GM19452 (cell line): ENCODE results near the gene SYT13.
"Not testable (repeated sequence)": the region's sequence is repeated elsewhere in the genome, so short reads cannot be mapped to it uniquely, and the experiment has no call there.

Experiments used
- ATAC-seq: cut with Tn5 transposase; IDR thresholded peaks from one replicate; pipeline ENCODE4 v1.9.1; 2021; ENCODE audit not compliant: unreplicated experiment

The SYT13 gene

GRCh38 chr11:45313171-45313865, 27.2 kb upstream of the SYT13 start:
- ATAC-seq = no peak

- no peak for ATAC-seq
These were observed 19.9 kb upstream of the SYT13 start for GRCh38 chr11:45305874-45306623.

- ATAC-seq = no peak
These were observed 18.8 kb upstream of the SYT13 start for GRCh38 chr11:45304992-45305335.

GRCh38 chr11:45304111-45304991, 18.2 kb upstream of the SYT13 start:
- ATAC-seq = no peak

- ATAC-seq = no peak
These were observed 17.2 kb upstream of the SYT13 start for GRCh38 chr11:45303316-45303715.

- no peak for ATAC-seq
These were observed 15.6 kb upstream of the SYT13 start for GRCh38 chr11:45301537-45302246.

GRCh38 chr11:45300715-45301114, 14.6 kb upstream of the SYT13 start:
- ATAC-seq = no peak

- no peak for ATAC-seq
These were observed 12.6 kb upstream of the SYT13 start for GRCh38 chr11:45298718-45299117.

GRCh38 chr11:45296075-45296474, 9.9 kb upstream of the SYT13 start:
- no peak for ATAC-seq

GRCh38 chr11:45294499-45294898, 8.4 kb upstream of the SYT13 start:
- ATAC-seq = no peak

- ATAC-seq = not testable (repeated sequence)
These were observed 7.5 kb upstream of the SYT13 start for GRCh38 chr11:45293566-45294192.

- ATAC-seq = no peak
These were observed 4.4 kb upstream of the SYT13 start for GRCh38 chr11:45290586-45290985.

- no peak for ATAC-seq
These were observed 3.2 kb upstream of the SYT13 start for GRCh38 chr11:45289369-45289768.

GRCh38 chr11:45288339-45288738, 2.2 kb upstream of the SYT13 start:
- no peak for ATAC-seq

- ATAC-seq = no peak
These were observed 1.3 kb upstream of the SYT13 start for GRCh38 chr11:45287316-45287903.

GRCh38 chr11:45285250-45285828, 802 bp downstream of the SYT13 start:
- ATAC-seq = no peak

GRCh38 chr11:45282081-45282480, 4.1 kb downstream of the SYT13 start:
- no peak for ATAC-seq

GRCh38 chr11:45280449-45280848, 5.7 kb downstream of the SYT13 start:
- ATAC-seq = no peak

- no peak for ATAC-seq
These were observed 6.5 kb downstream of the SYT13 start for GRCh38 chr11:45279645-45280044.

GRCh38 chr11:45278714-45279113, 7.4 kb downstream of the SYT13 start:
- ATAC-seq = no peak
